B cell (primary cell): Measurements from ENCODE around the gene CYP3A4. TPM values are rescaled to one million over a fixed set of nuclear protein-coding genes. Genes with fewer than 3 reads are reported as not detected.
"Not testable (repeated sequence)": the region's sequence is repeated elsewhere in the genome, so short reads cannot be mapped to it uniquely, and the experiment has no call there.

Experiments used
- ATAC-seq: fragments of 200-7000 bp; cut with Tn5 transposase; one replicate; pipeline ENCODE4 v1.10.0; 2021; ENCODE audit warnings: low read depth, mild to moderate bottlenecking, moderate number of reproducible peaks, moderate library complexity
- CTCF ChIA-PET: fragments of 350-600 bp; sonication (Branson Sonifier 250); formaldehyde crosslinking; loops from one replicate; lab custom pipeline; 2021; ENCODE audit warnings: antibody characterized with exemption, inconsistent platforms; lab: Charles Lee
- POLR2A ChIA-PET: fragments of 350-600 bp; sonication (Branson Sonifier 250); formaldehyde crosslinking; loops from one replicate; lab custom pipeline; 2021; ENCODE audit warnings: antibody characterized with exemption; lab: Charles Lee
- DNase-seq: peaks from one replicate; pipeline ENCODE4 v3.0.0; 2013
- H2AFZ ChIP-seq: 2 replicates; pipeline ENCODE4 v1.6.1; 2012; ENCODE audit warnings: mild to moderate bottlenecking, low read depth, low read length; ENCODE audit not compliant: insufficient read depth, poor library complexity, severe bottlenecking
- H3K27ac ChIP-seq, 2 donors: 1 replicate in 1 of 2; 2 replicates in 1 of 2; pipeline ENCODE4 v1.5.1; 2012 to 2013; ENCODE audit warnings: low read length in 2 of 2, mild to moderate bottlenecking in 2 of 2, moderate library complexity in 1 of 2
- H3K27me3 ChIP-seq, 4 experiments: fragments of 200-600 bp in 1 of 4; sonication (generic) in 1 of 4; replicated peaks in 1 of 4; 1 replicate in 2 of 4; 2 replicates in 2 of 4; pipeline versions ENCODE4 v1.6.1 to v1.7.0; 2013 to 2016; ENCODE audit warnings: low read length in 3 of 4, mild to moderate bottlenecking in 2 of 4, mixed read lengths in 1 of 4, moderate library complexity in 1 of 4; ENCODE audit not compliant: insufficient read depth in 4 of 4, control insufficient read depth in 3 of 4; ENCODE audit errors: control extremely low read depth in 1 of 4
- H3K36me3 ChIP-seq, 2 experiments: replicated peaks in 1 of 2; 1 replicate in 1 of 2; 2 replicates in 1 of 2; pipeline versions ENCODE4 v1.6.1 to v1.7.1; 2013; ENCODE audit warnings: low read length in 1 of 2; ENCODE audit not compliant: insufficient read depth in 2 of 2, control insufficient read depth in 1 of 2; ENCODE audit errors: control extremely low read depth in 1 of 2, extremely low read depth in 1 of 2
- H3K4me1 ChIP-seq, 2 donors: fragments of 200-600 bp in 1 of 2; sonication (generic) in 1 of 2; 1 replicate in 1 of 2; 2 replicates in 1 of 2; pipeline versions ENCODE4 v1.5.1 to v1.6.1; 2013 to 2017; ENCODE audit warnings: low read length in 2 of 2; ENCODE audit not compliant: control insufficient read depth in 2 of 2, insufficient read depth in 2 of 2
- H3K4me2 ChIP-seq: replicated peaks from 2 replicates; pipeline ENCODE3; 2012; ENCODE audit warnings: mild to moderate bottlenecking, low read depth, low read length; ENCODE audit not compliant: poor library complexity, severe bottlenecking
- H3K4me3 ChIP-seq, 5 experiments: fragments of 200-600 bp in 1 of 5; sonication (generic) in 1 of 5; 1 replicate in 3 of 5; 2 replicates in 2 of 5; pipeline versions ENCODE4 v1.5.1 to v1.7.0; 2011 to 2016; ENCODE audit warnings: low read length in 4 of 5, mild to moderate bottlenecking in 4 of 5, low read depth in 2 of 5, control low read depth in 1 of 5, moderate library complexity in 1 of 5; ENCODE audit not compliant: insufficient read depth in 1 of 5; ENCODE audit errors: control extremely low read depth in 1 of 5, extremely low read depth in 1 of 5
- H3K79me2 ChIP-seq: fragments of 200-600 bp; sonication (generic); one replicate; pipeline ENCODE4 v1.6.0; 2016; ENCODE audit warnings: low read length; ENCODE audit not compliant: control insufficient read depth, insufficient read depth
- H3K9ac ChIP-seq: fragments of 200-600 bp; sonication (generic); 2 replicates; pipeline ENCODE4 v1.6.1; 2017; ENCODE audit warnings: mild to moderate bottlenecking, low read length, moderate library complexity
- H3K9me3 ChIP-seq, 3 donors: one replicate each; pipeline versions ENCODE4 v1.6.1 to v1.7.1; 2013; ENCODE audit warnings: low read length in 2 of 3; ENCODE audit not compliant: control insufficient read depth in 2 of 3, insufficient read depth in 1 of 3; ENCODE audit errors: control extremely low read depth in 1 of 3
- H4K20me1 ChIP-seq: 2 replicates; pipeline ENCODE4 v1.6.0; 2012; ENCODE audit warnings: mild to moderate bottlenecking, low read length; ENCODE audit not compliant: insufficient read depth, control insufficient read depth, poor library complexity, severe bottlenecking
- H3K27ac Mint-ChIP-seq: one replicate; pipeline ENCODE4 v1.8.0; 2021; ENCODE audit warnings: mixed read lengths
- H3K27me3 Mint-ChIP-seq: one replicate; pipeline ENCODE4 v1.8.0; 2021; ENCODE audit warnings: mixed read lengths
- H3K4me1 Mint-ChIP-seq: one replicate; pipeline ENCODE4 v1.8.0; 2021; ENCODE audit warnings: mixed read lengths
- H3K4me3 Mint-ChIP-seq: one replicate; pipeline ENCODE4 v1.8.0; 2021; ENCODE audit warnings: mixed read lengths
- H3K9me3 Mint-ChIP-seq: one replicate; pipeline ENCODE4 v1.8.0; 2022; ENCODE audit warnings: mixed read lengths; ENCODE audit not compliant: insufficient read depth
- CTCF ChIP-seq: fragments of 200-600 bp; IDR thresholded peaks from one replicate; pipeline ENCODE4 v1.8.0; 2022; ENCODE audit warnings: antibody characterized with exemption, mild to moderate bottlenecking
- EZH2 ChIP-seq: IDR thresholded peaks from 2 replicates; pipeline ENCODE4 v1.6.1; 2012; ENCODE audit warnings: borderline replicate concordance, low read depth, mild to moderate bottlenecking, moderate library complexity, low read length; ENCODE audit not compliant: insufficient read depth, poor library complexity, severe bottlenecking
- WGBS: methylation state at CpG from one replicate; pipeline ENCODE4 v1.1.5; 2013; ENCODE audit warnings: missing lambda C conversion rate; ENCODE audit not compliant: insufficient coverage; 5-methylcytosine and 5-hydroxymethylcytosine counted together
- intact Hi-C: fragments of 100-400 bp; cut with micrococcal nuclease; formaldehyde crosslinking; loops from one replicate; pipeline ENCODE4 v1.10.0; 2022
- polyA plus RNA-seq: library from polyadenylated mRNA; depleted of rRNA; stranded (reverse); fragments of >200 nt; gene quantifications from 2 replicates; pipeline ENCODE4 v1.2.3, GENCODE V29; 2012
- total RNA-seq, 2 donors: library from RNA; stranded (reverse); fragments of 120-200 nt in 1 of 2; gene quantifications; 1 replicate in 1 of 2; 2 replicates in 1 of 2; pipeline versions ENCODE4 v1.2.3 to v1.2.4, GENCODE V29; 2013 to 2022

The CYP3A4 gene
- total and polyA plus RNA-seq, 2 donors (not counting 1 experiment from before 2014, with no cell fraction given), result not detected

GRCh38 chr7:99739699-99740572 is 44.0 kb downstream of the CYP3A4 start:
- DNase-seq (no peak), ATAC-seq (no peak)
- Mint-ChIP-seq H3K4me3 (no peak overlapping the region), H3K27me3 (peaks cover 42% of the 10 kb centered on the region), H3K27ac (no peak overlapping the region), H3K9me3 (peaks cover 7% of the 10 kb centered on the region), H3K4me1 (no peaks in the 10 kb centered on the region)
- Histone ChIP-seq H3K4me1 (no peaks in the 10 kb centered on the region), H3K4me2 (no peak overlapping the region), H4K20me1 (no peaks in the 10 kb centered on the region), H3K27ac (no peak overlapping the region), H3K4me3 (no peak overlapping the region), H3K9ac (no peak overlapping the region), H2AFZ (no peak overlapping the region), H3K79me2 (no peaks in the 10 kb centered on the region), H3K27me3 (peaks cover 0 to 10% (median 3%) of the 10 kb centered on the region in 4 experiments), H3K36me3 (no peaks in the 10 kb centered on the region), H3K9me3 (no peaks in the 10 kb centered on the region)
- intact Hi-C loops, result no loop called here
- ChIA-PET POLR2A (no interaction called here), CTCF (no interaction called here)
- no peak for TF ChIP-seq CTCF
- TF ChIP-seq EZH2, result no peak
- WGBS, result 80% methylated on average over 1 of the region's 2 CpGs

- no peak for ATAC-seq
- H3K27me3 Mint-ChIP-seq, result peaks cover 33% of the 10 kb centered on the region
- no peak overlapping the region for H3K4me2 ChIP-seq
- H3K27ac Mint-ChIP-seq, result no peak overlapping the region
- H3K9me3 Mint-ChIP-seq, result no peaks in the 10 kb centered on the region
- POLR2A ChIA-PET, result no interaction called here
- no peak overlapping the region for H3K9ac ChIP-seq
- peaks cover 0 to 7% (median 3%) of the 10 kb centered on the region in 4 experiments for H3K27me3 ChIP-seq
- no peak for DNase-seq
- H3K4me3 ChIP-seq, result no peak overlapping the region
- no peak overlapping the region for H3K27ac ChIP-seq
- WGBS, result no CpG with 5 or more reads among the region's 1 CpG
- H2AFZ ChIP-seq, result no peak overlapping the region
- H3K4me1 ChIP-seq, result no peaks in the 10 kb centered on the region
- TF ChIP-seq CTCF, result no peak
- TF ChIP-seq EZH2, result no peak
- H3K79me2 ChIP-seq, result no peaks in the 10 kb centered on the region
- no peaks in the 10 kb centered on the region for H3K9me3 ChIP-seq
- no peak overlapping the region for H3K4me3 Mint-ChIP-seq
- no peaks in the 10 kb centered on the region for H3K36me3 ChIP-seq
- intact Hi-C loops, result no loop called here
- H3K4me1 Mint-ChIP-seq, result no peaks in the 10 kb centered on the region
- CTCF ChIA-PET, result no interaction called here
- H4K20me1 ChIP-seq, result no peaks in the 10 kb centered on the region
These were observed 46.3 kb downstream of the CYP3A4 start for GRCh38 chr7:99737726-99738125.

GRCh38 chr7:99736667-99737066 is 47.3 kb downstream of the CYP3A4 start:
- H3K4me3 ChIP-seq, DNase-seq, intact Hi-C loops, H3K36me3 ChIP-seq, H3K4me3 Mint-ChIP-seq, H3K79me2 ChIP-seq, H2AFZ ChIP-seq, H3K9me3 ChIP-seq, H3K4me2 ChIP-seq, H3K9me3 Mint-ChIP-seq, H3K9ac ChIP-seq, H3K27me3 ChIP-seq, H3K27ac ChIP-seq, POLR2A ChIA-PET, H3K27ac Mint-ChIP-seq, H3K4me1 ChIP-seq, ATAC-seq, CTCF ChIA-PET, H4K20me1 ChIP-seq, H3K4me1 Mint-ChIP-seq: not testable (repeated sequence)
- H3K27me3 Mint-ChIP-seq, result peaks cover 33% of the 10 kb centered on the region
- WGBS, result 100% methylated on average over 3 of the region's 4 CpGs
